Stimulated activated naive B cell treated with anti-CD40 and anti-IgM and Interleukin-4, amounts not matched to agents 10 μg/mL and 1 μg/mL and 100 μg/mL, for 72 hours (primary cell): Measurements from ENCODE around the gene AFG1L.
"Not testable (repeated sequence)": the region's sequence is repeated elsewhere in the genome, so short reads cannot be mapped to it uniquely, and the experiment has no call there.

Experiments
- ATAC-seq, 2 donors: fragments of 150-1000 bp; cut with Tn5 transposase; replicated peaks; 2 replicates each; pipeline ENCODE4 v1.10.0; 2021; ENCODE audit warnings: moderate library complexity in 1 of 2
- DNase-seq: peaks from one replicate; pipeline ENCODE4 v3.0.0; 2021
- H3K27ac Mint-ChIP-seq: one replicate; pipeline ENCODE4 v1.8.0; 2022; ENCODE audit warnings: mild to moderate bottlenecking, mixed read lengths
- H3K27me3 Mint-ChIP-seq, 2 donors: one replicate each; pipeline ENCODE4 v1.8.0; 2022; ENCODE audit warnings: mixed read lengths in 2 of 2
- H3K36me3 Mint-ChIP-seq, 2 donors: one replicate each; pipeline ENCODE4 v1.8.0; 2022; ENCODE audit warnings: mixed read lengths in 2 of 2, mild to moderate bottlenecking in 1 of 2
- H3K4me1 Mint-ChIP-seq, 2 donors: one replicate each; pipeline ENCODE4 v1.8.0; 2022; ENCODE audit warnings: mixed read lengths in 2 of 2, mild to moderate bottlenecking in 1 of 2
- H3K4me3 Mint-ChIP-seq, 2 donors: one replicate each; pipeline ENCODE4 v1.8.0; 2022; ENCODE audit warnings: mild to moderate bottlenecking in 2 of 2, mixed read lengths in 2 of 2, moderate library complexity in 1 of 2
- H3K9me3 Mint-ChIP-seq, 2 donors: one replicate each; pipeline ENCODE4 v1.8.0; 2022; ENCODE audit warnings: mixed read lengths in 2 of 2, mild to moderate bottlenecking in 1 of 2

AFG1L gene

DNA sequence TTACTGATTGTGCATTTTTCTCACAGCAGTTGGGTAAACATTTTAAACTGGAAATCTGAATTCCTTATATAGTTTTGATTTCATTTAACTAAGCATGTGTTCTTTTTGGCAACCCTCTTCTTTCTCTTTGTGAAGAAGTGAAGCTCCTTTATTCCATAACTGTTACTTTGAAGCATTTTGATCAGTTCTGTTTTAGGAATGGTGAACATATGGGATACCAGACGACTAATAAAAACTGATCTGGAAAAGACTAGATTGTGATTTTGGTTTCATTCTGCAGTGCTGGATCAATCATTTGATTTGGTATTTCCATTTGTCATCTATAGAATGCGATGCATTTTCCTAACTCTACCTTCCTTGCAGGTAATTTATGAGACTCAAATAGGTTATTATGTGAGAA lies 9.8 kb downstream of the AFG1L start:
- H3K4me1 Mint-ChIP-seq, result peaks cover 4 to 8% of the 10 kb centered on the region in 2 donors
- no peak overlapping the region for H3K27ac Mint-ChIP-seq
- H3K27me3 Mint-ChIP-seq, result no peaks in the 10 kb centered on the region
- peaks cover 4 to 5% of the 10 kb centered on the region in 2 donors for H3K36me3 Mint-ChIP-seq
- DNase-seq (no peak), ATAC-seq (no peak)
- H3K9me3 Mint-ChIP-seq, result no peaks in the 10 kb centered on the region
- H3K4me3 Mint-ChIP-seq, result no peak overlapping the region

DNA sequence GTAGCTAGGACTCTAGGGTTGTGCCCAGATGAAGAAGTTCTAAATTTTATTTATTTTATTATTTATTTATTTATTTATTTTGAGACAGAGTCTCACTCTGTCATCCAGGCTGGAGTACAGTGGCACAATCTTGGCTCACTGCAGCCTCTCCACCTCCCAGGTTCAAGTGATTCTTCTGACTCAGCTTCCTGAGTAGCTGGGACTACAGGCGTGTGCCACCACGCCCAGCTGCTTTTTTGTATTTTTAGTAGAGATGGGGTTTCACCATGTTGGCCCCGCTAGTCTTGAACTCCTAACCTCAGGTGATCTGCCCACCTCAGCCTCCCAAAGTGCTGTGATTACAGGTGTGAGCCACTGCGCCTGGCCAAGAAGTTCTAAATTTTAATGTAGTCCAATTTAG lies 13.8 kb downstream of the AFG1L start:
- DNase-seq, ATAC-seq, H3K27me3 Mint-ChIP-seq, H3K27ac Mint-ChIP-seq, H3K4me3 Mint-ChIP-seq, H3K9me3 Mint-ChIP-seq, H3K36me3 Mint-ChIP-seq: not testable (repeated sequence)
- peaks cover 9 to 11% of the 10 kb centered on the region in 2 donors for H3K4me1 Mint-ChIP-seq

DNA sequence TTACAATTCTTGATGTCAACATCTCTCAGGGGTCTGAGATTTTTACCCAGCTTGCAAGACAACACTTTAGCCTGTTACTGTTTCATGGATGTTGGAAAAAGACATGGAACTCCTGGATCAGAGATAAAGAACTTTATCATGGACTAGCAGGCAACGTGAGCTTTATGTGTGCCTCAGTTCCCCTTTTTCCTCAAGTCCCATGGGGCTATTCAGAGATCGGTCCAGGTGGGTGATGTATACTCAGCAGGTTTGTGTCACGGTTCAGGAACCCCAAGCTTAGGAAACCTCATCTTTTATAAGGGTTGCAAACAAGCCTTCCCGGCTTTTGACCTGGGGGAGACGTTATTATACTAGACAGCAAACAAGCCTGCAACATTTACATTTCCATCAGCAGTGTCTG lies 15.0 kb downstream of the AFG1L start:
- Mint-ChIP-seq H3K27ac (no peak overlapping the region), H3K4me3 (no peak overlapping the region), H3K4me1 (peaks cover 9 to 13% of the 10 kb centered on the region in 2 donors), H3K36me3 (no peaks in the 10 kb centered on the region), H3K27me3 (no peaks in the 10 kb centered on the region), H3K9me3 (no peaks in the 10 kb centered on the region)
- DNase-seq (no peak), ATAC-seq (no peak)

DNA sequence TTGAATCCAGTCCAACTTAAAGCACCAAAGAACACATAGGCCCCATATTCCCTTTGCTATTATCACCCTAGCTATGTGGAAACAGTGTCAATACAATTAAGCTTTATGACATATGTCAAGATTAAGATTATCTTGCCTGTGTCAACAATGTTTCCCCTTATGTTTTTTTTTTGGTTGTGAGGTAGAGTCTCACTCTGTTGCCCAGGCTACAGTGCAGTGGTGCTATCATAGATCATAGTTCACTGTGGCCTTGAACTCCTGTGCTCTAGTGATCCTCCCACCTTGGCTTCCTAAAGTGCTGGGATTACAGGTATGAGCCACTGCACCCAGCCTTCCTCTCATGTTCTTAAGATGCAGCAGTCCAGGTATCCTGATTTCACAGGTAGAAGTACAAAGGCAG lies 17.8 kb downstream of the AFG1L start:
- Mint-ChIP-seq H3K4me1 (peaks cover 12 to 13% of the 10 kb centered on the region in 2 donors), H3K4me3 (no peak overlapping the region), H3K27me3 (no peaks in the 10 kb centered on the region), H3K36me3 (peaks cover 0 to 2% of the 10 kb centered on the region in 2 donors), H3K27ac (no peak overlapping the region), H3K9me3 (no peaks in the 10 kb centered on the region)
- DNase-seq (no peak), ATAC-seq (no peak)

DNA sequence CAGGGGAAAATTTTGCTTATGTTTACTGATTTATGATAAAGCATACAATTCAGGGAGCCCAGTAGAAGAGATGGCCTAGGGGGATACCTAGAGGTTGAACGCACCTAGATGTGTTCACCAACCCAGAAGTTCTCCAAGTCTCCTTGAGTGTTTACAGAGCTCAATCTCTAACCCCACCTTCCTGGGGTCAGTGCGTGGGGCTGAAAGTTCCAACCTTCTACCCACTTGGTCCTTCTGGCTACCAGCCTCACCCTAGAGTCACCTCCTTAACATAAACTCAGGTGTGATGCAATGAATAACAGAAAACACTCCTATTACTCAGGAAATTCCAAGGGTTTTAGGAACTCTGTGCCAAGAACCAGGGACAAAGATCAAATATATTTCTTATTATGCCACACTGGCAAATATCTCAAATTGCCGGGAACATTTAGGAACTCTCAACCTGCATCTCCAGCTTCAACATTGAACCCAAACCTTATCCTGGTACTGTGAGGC lies 26.4 kb downstream of the AFG1L start:
- no peak overlapping the region for H3K27ac Mint-ChIP-seq
- no peaks in the 10 kb centered on the region for H3K4me1 Mint-ChIP-seq
- H3K9me3 Mint-ChIP-seq, result no peaks in the 10 kb centered on the region
- no peak overlapping the region for H3K4me3 Mint-ChIP-seq
- ATAC-seq (no peak), DNase-seq (no peak)
- peaks cover 6 to 8% of the 10 kb centered on the region in 2 donors for H3K36me3 Mint-ChIP-seq
- no peaks in the 10 kb centered on the region for H3K27me3 Mint-ChIP-seq

DNA sequence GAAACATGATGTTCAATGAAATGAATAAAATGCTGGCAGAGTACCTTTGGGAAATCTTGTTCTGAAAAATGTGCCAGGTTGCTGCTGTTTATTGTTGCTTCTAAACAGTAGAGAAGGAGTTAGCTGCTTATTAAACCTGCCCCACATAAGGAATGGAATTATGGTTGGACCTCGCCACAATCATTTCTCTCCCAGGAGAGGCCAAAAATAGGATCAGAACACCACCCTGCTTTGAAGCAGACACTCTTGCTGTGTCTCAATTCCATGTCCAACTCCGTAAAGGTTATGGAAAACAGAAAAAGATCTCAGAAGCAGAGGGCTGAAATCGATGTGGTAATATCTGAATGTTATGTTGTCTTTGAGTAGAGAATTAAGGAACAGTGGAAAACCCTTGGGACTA lies 27.9 kb downstream of the AFG1L start:
- H3K36me3 Mint-ChIP-seq, result peaks cover 17 to 19% of the 10 kb centered on the region in 2 donors
- DNase-seq (no peak), ATAC-seq (no peak)
- no peak overlapping the region for H3K27ac Mint-ChIP-seq
- H3K9me3 Mint-ChIP-seq, result no peaks in the 10 kb centered on the region
- H3K4me1 Mint-ChIP-seq, result no peaks in the 10 kb centered on the region
- no peak overlapping the region for H3K4me3 Mint-ChIP-seq
- no peaks in the 10 kb centered on the region for H3K27me3 Mint-ChIP-seq

DNA sequence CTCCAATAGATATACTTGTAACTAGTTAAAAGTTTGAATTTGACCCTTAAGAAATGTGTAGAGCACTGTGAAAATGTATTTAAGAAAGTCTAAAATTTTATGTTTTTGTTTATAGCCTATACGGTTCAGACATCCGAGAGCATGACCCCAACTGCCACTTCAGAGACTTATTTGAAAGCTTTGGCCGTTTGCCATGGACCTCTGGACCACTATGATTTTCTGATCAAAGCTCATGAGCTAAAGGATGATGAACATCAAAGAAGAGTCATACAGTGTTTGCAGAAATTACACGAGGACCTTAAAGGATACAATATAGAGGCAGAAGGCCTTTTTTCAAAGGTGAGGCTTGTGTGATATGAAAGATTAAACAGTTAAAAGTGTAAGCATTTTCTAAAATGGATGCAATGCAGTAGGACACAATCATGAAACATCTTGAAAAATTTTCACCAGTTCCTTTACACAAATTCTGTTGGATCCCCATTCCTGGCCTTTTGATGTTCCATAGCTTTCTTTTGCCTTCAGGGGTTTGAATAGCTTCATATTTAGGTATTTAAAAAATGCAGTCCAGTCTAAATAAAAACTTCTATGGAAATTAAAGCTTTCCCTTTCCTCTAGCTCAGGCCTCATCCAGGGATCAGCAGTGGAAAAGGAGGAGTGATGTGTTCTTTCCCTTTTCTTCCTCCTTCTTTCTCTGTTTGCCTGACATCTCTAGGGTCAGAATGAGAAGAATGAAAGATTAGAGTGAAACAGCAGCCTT lies 29.0 kb downstream of the AFG1L start:
- DNase-seq, result no peak
- no peak for ATAC-seq

DNA sequence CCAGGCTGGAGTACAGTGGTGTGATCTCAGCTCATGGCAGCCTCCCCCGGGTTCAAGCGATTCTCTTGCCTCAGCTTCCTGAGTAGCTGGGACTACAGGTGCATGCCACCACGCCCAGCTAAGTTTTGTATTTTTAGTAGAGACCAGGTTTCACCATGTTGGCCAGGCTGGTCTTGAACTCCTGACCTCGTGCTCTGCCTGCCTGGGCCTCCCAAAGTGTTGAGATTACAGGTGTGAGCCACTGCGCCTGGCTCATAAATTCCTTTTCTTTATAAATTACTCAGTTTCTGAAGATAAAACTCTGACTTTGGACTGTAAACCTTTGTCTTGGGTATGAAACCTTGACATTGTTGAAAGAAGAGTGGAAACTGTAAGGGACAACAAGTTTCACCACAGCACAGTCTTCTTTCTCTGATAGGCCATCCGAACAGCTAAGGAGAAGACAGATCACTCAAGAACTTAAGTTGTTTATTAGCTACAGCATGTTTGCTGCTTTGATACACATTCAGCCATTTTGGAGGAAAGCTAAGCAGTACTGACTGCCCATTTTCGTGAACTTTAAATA lies 35.4 kb downstream of the AFG1L start:
- H3K4me3 Mint-ChIP-seq, H3K4me1 Mint-ChIP-seq, H3K9me3 Mint-ChIP-seq, H3K27me3 Mint-ChIP-seq, DNase-seq, ATAC-seq, H3K27ac Mint-ChIP-seq: not testable (repeated sequence)
- peaks cover 23 to 29% of the 10 kb centered on the region in 2 donors for H3K36me3 Mint-ChIP-seq

More for the DNA sequence above, 29.0 kb downstream of the AFG1L start:
- Mint-ChIP-seq H3K4me3 (no peak overlapping the region), H3K9me3 (no peaks in the 10 kb centered on the region), H3K27ac (no peak overlapping the region), H3K36me3 (peaks cover 25 to 28% of the 10 kb centered on the region in 2 donors), H3K4me1 (no peaks in the 10 kb centered on the region), H3K27me3 (no peaks in the 10 kb centered on the region)

DNA sequence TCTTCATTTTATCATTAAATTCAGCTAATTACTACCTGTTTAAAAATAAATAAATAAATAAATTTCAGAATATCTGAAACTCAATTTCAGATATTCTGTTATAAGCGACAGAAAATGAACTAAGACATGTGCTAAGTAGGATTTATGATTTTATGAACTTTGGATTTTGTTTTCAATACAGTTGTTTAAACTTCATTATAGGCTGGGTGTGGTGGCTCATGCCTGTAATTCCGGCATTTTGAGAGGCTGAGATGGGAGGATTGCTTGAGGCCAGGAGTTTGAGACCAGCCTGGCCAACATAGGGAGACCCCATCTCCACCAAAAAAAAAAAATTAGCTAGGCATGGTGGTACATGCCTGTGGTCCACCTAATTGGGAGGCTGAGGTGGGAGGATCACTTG lies 36.0 kb downstream of the AFG1L start:
- ATAC-seq, result no peak
- Mint-ChIP-seq H3K4me1 (peaks cover 0 to 2% of the 10 kb centered on the region in 2 donors), H3K27ac (no peak overlapping the region), H3K27me3 (no peaks in the 10 kb centered on the region), H3K36me3 (peaks cover 23 to 27% of the 10 kb centered on the region in 2 donors), H3K4me3 (no peak overlapping the region), H3K9me3 (no peaks in the 10 kb centered on the region)
- DNase-seq, result no peak

DNA sequence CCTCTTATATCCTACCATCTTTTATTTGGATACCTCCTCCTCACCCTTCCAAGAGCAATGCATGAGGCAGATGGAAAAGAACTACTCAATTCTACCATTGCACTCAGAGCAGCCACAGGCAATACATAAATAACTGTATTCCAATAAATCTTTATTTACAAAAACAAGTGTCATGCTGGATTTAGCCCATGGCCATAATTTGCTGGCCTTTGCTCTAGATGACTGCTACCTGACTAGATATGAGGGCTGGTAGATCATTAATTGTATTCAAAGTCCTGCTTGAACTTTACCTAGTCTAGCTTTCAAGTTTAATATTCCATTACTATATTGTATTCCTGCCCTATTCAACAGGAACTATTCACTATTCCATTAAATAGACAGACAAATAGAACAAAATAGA lies 37.1 kb downstream of the AFG1L start:
- peaks cover 20 to 22% of the 10 kb centered on the region in 2 donors for H3K36me3 Mint-ChIP-seq

DNA sequence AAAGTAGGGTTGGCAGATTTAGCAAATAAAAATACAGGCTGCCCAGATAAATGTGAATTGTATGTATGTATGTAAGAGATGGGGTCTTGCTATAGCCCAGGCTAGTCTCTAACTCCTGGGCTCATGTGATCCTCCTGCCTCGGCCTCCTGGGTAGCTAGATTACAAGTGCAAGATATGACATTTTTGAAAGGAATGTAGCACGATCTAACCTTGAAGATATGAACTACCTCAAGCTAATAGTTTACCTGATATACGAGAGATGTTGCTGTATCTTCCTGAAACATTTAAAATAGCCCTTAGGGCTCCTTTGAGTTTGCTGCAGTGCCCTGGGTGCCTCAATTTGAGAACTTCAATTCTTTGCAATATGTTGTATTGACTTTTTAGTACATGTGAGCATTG lies 42.1 kb downstream of the AFG1L start:
- peaks cover 4 to 6% of the 10 kb centered on the region in 2 donors for H3K36me3 Mint-ChIP-seq
- H3K4me3 Mint-ChIP-seq, result no peak overlapping the region
- no peaks in the 10 kb centered on the region for H3K27me3 Mint-ChIP-seq
- DNase-seq (no peak), ATAC-seq (no peak)
- H3K27ac Mint-ChIP-seq, result no peak overlapping the region
- peaks cover 12 to 17% of the 10 kb centered on the region in 2 donors for H3K4me1 Mint-ChIP-seq
- no peaks in the 10 kb centered on the region for H3K9me3 Mint-ChIP-seq

More for the DNA sequence above, 37.1 kb downstream of the AFG1L start:
- H3K4me1 Mint-ChIP-seq, result peaks cover 0 to 2% of the 10 kb centered on the region in 2 donors
- DNase-seq, result no peak
- H3K27ac Mint-ChIP-seq, result no peak overlapping the region
- H3K4me3 Mint-ChIP-seq, result no peak overlapping the region
- ATAC-seq, result no peak
- no peaks in the 10 kb centered on the region for H3K9me3 Mint-ChIP-seq
- H3K27me3 Mint-ChIP-seq, result no peaks in the 10 kb centered on the region

DNA sequence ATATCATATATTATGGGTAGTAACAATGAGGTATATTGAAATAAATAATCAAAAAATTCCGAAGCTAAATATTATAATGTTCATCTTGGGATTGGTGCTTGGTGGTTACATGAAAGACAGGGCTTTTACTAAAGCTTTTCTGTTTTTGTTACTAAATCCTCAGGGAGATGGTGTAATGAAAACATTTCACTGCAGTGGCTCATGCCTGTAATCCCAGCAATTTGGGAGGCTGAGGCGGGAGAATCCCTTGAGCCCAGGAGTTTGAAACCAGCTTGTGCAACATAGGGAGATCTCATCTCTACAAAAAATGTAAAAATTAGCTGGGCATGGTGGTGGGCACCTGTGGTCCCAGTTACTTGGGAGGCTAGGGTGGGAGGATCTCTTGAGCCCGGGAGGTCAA lies 42.9 kb downstream of the AFG1L start:
- Mint-ChIP-seq H3K4me3 (no peak overlapping the region), H3K27me3 (no peaks in the 10 kb centered on the region), H3K4me1 (peaks cover 12 to 19% of the 10 kb centered on the region in 2 donors), H3K27ac (no peak overlapping the region), H3K36me3 (peaks cover 5 to 6% of the 10 kb centered on the region in 2 donors), H3K9me3 (no peaks in the 10 kb centered on the region)
- ATAC-seq (no peak), DNase-seq (no peak)

DNA sequence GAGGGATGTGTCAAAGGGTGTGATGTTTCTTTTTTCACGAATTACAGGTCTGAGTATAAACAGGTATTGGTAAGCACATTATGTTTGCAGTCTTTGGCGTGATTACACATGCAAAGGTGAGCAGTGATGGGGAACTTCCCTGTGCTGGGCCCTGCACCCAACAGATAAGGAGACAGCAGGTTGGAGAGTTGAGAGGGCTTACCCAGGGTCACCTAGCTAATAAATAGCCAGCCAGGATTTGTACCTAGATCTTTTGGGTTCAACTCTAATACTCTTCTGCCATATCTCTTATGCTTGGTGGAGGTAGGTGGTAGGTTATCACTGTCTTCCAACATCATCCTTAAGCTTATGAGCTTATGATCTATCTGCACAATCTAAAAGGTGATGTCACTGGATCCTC lies 46.5 kb downstream of the AFG1L start:
- H3K36me3 Mint-ChIP-seq, result peaks cover 6 to 9% of the 10 kb centered on the region in 2 donors

DNA sequence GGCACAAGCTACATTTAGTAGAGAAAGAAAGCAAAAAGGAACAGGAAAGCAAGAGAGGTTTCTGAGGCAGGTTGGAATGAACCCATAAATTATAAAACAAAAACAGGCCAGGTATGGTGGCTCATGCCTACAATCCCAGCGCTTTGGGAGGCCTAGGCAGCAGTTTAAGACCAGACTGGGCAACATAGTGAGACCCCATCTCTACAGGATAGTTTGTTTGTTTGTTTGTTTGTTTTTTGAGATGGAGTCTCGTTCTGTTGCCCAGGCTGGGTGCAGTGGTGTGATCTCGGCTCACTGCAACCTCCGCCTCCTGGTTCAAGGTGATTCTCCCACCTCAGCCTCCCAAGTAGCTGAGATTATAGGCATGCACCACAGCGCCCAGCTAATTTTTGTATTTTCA lies 49.0 kb downstream of the AFG1L start:
- H3K4me1 Mint-ChIP-seq, result peaks cover 24 to 29% of the 10 kb centered on the region in 2 donors
- peaks cover 8 to 16% of the 10 kb centered on the region in 2 donors for H3K36me3 Mint-ChIP-seq
- no peak for DNase-seq
- no peak overlapping the region for H3K4me3 Mint-ChIP-seq
- ATAC-seq, result no peak
- H3K27me3 Mint-ChIP-seq, result no peaks in the 10 kb centered on the region
- peaks cover 0 to 4% of the 10 kb centered on the region in 2 donors for H3K9me3 Mint-ChIP-seq
- H3K27ac Mint-ChIP-seq, result no peak overlapping the region

More for the DNA sequence above, 46.5 kb downstream of the AFG1L start:
- Mint-ChIP-seq H3K9me3 (no peaks in the 10 kb centered on the region), H3K27me3 (no peaks in the 10 kb centered on the region), H3K4me3 (no peak overlapping the region), H3K4me1 (peaks cover 15 to 19% of the 10 kb centered on the region in 2 donors), H3K27ac (no peak overlapping the region)
- no peak for DNase-seq
- ATAC-seq, result no peak
